DOHH2 (cell line): ENCODE measurements around the gene GLRX.

Source experiments
- EZH2phosphoT487 ChIP-seq: fragments of 200-600 bp; sonication (generic); IDR thresholded peaks from 2 replicates; pipeline ENCODE4 v1.6.1; 2017; ENCODE audit warnings: borderline replicate concordance, mild to moderate bottlenecking, antibody characterized with exemption, low read length, moderate library complexity, mixed read lengths
- TF ChIP-seq, protein P1 (sequence below): fragments of 200-600 bp; sonication (generic); IDR thresholded peaks from one replicate; pipeline ENCODE4 v1.5.1; 2014; ENCODE audit warnings: antibody characterized with exemption, mild to moderate bottlenecking, low read depth, low read length; ENCODE audit not compliant: poor library complexity, severe bottlenecking

DNA sequence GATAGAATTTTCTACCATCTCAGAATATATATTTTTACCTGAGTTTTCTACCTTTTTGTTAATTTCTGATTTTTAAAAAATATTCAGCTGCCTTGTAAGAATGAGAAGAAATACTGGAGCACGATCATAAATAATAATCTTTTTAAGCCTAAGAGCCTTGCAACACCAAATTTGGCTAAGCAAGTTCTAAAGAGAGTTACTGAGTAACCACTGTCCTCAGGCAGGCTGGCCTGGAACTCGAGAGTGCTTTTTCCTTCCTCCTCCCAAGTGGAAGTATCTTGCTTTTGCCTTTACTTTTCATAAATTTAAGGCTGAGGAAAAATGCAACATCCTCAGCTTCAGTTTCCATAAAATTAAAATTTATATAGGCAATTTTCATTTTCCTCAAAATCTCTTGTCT lies 21.0 kb downstream of the GLRX start:
- TF ChIP-seq, protein P1, sequence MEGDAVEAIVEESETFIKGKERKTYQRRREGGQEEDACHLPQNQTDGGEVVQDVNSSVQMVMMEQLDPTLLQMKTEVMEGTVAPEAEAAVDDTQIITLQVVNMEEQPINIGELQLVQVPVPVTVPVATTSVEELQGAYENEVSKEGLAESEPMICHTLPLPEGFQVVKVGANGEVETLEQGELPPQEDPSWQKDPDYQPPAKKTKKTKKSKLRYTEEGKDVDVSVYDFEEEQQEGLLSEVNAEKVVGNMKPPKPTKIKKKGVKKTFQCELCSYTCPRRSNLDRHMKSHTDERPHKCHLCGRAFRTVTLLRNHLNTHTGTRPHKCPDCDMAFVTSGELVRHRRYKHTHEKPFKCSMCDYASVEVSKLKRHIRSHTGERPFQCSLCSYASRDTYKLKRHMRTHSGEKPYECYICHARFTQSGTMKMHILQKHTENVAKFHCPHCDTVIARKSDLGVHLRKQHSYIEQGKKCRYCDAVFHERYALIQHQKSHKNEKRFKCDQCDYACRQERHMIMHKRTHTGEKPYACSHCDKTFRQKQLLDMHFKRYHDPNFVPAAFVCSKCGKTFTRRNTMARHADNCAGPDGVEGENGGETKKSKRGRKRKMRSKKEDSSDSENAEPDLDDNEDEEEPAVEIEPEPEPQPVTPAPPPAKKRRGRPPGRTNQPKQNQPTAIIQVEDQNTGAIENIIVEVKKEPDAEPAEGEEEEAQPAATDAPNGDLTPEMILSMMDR: no peak
- TF ChIP-seq EZH2phosphoT487: no peak
